Measurements from ENCODE around the gene CDK19. TPM values are rescaled to one million over a fixed set of nuclear protein-coding genes. Genes with fewer than 3 reads are reported as not detected.
A peak's percentile ranks its signal among the peaks of the same experiment; 100 is the strongest.

The CDK19 gene
- polyA plus RNA-seq, 1 experiment = 21.4 TPM

GRCh38 chr6:110650755-110651154 lies 164.5 kb downstream of the CDK19 start:
- DNase-seq (ENCODE audit: low read depth, low spot score) = no peak
- TF ChIP-seq CTCF (IDR thresholded peaks at IDR 0.05; ENCODE audit: low read depth, low read length) = no peak
- POLR2A ChIA-PET = no interaction called here
- Histone ChIP-seq H3K4me3 (ENCODE audit: low read depth, low read length) (no peak overlapping the region), H3K27ac (ENCODE audit: low read depth, low read length) (no peak overlapping the region), H3K27me3 (ENCODE audit: control insufficient read depth, insufficient read depth, low read length) (no peaks in the 10 kb centered on the region), H3K9me3 (ENCODE audit: control insufficient read depth, insufficient read depth, low read length) (peaks cover 13% of the 10 kb centered on the region)
- CTCF ChIA-PET = no interaction called here

- DNase-seq (ENCODE audit: low read depth, low spot score) = no peak
- CTCF ChIA-PET = no interaction called here
- Histone ChIP-seq H3K27ac (ENCODE audit: low read depth, low read length) (no peak overlapping the region), H3K4me3 (ENCODE audit: low read depth, low read length) (no peak overlapping the region), H3K27me3 (ENCODE audit: control insufficient read depth, insufficient read depth, low read length) (no peaks in the 10 kb centered on the region), H3K9me3 (ENCODE audit: control insufficient read depth, insufficient read depth, low read length) (peaks cover 16% of the 10 kb centered on the region)
- POLR2A ChIA-PET = no interaction called here
- no peak for TF ChIP-seq CTCF (IDR thresholded peaks at IDR 0.05; ENCODE audit: low read depth, low read length)
These were observed 165.6 kb downstream of the CDK19 start for GRCh38 chr6:110649704-110650103.

DNA sequence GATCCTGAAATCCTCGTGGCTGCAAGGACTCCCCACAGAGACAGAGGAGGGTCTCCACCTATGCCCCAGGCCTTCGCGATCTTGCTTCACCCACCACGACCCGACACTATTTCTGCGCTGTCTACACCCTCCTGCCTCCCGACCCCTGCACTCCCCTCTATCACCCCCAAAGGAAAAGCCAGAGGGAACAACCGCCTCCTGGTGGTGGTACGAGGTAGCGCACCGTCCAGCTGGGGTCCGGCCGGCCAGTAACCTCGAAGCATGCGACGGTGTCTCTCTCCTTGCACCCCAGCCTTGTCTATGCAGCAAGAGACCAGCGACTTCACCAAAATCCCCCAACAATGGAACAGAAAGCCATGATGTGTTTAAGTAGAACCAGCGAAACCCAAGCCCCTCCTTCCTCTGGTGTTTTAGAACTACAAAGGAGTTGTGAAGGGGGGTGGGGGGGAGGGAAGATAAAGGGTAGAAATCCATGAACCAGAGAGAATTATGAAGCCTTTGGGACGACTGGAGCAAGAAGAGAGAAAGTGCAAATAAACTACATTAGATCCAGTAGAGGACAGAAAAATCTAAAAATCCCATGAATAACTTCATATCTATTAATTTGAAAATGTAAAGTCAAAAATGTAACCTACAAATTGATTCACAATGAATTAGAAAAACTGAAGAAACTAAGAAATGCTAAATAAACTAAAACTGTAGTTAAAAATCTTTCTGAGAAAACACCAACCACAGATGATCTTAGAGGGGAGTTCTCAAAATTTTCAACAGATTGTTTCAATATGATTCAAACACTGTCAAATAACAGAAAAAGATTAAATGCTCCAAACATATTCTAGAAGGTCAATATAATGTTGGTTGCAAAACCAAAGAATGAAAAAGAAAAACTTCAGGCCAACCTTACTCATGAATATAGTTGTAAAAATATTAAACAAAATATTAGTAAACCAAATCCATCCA lies 168.0 kb downstream of the CDK19 start:
- Histone ChIP-seq H3K9me3 (ENCODE audit: control insufficient read depth, insufficient read depth, low read length) (peaks cover 16% of the 10 kb centered on the region), H3K4me3 (ENCODE audit: low read depth, low read length) (no peak overlapping the region), H3K27ac (ENCODE audit: low read depth, low read length) (no peak overlapping the region), H3K27me3 (ENCODE audit: control insufficient read depth, insufficient read depth, low read length) (no peaks in the 10 kb centered on the region)
- POLR2A ChIA-PET = interaction anchor here (0.8 kb wide), 1 partner anchor 200 kb away, joined by 8 read pairs; no protein-coding TSS in a partner anchor
- DNase-seq (ENCODE audit: low read depth, low spot score) = no peak
- TF ChIP-seq CTCF (IDR thresholded peaks at IDR 0.05; ENCODE audit: low read depth, low read length) = peak; percentile 50
- CTCF ChIA-PET = no interaction called here

- no peak for TF ChIP-seq CTCF (IDR thresholded peaks at IDR 0.05; ENCODE audit: low read depth, low read length)
- ChIA-PET POLR2A (no interaction called here), CTCF (no interaction called here)
- Histone ChIP-seq H3K27ac (ENCODE audit: low read depth, low read length) (no peak overlapping the region), H3K4me3 (ENCODE audit: low read depth, low read length) (no peak overlapping the region), H3K27me3 (ENCODE audit: control insufficient read depth, insufficient read depth, low read length) (no peaks in the 10 kb centered on the region), H3K9me3 (ENCODE audit: control insufficient read depth, insufficient read depth, low read length) (peaks cover 16% of the 10 kb centered on the region)
- DNase-seq (ENCODE audit: low read depth, low spot score) = no peak
These were observed 168.9 kb downstream of the CDK19 start for GRCh38 chr6:110646419-110646698.

DNA sequence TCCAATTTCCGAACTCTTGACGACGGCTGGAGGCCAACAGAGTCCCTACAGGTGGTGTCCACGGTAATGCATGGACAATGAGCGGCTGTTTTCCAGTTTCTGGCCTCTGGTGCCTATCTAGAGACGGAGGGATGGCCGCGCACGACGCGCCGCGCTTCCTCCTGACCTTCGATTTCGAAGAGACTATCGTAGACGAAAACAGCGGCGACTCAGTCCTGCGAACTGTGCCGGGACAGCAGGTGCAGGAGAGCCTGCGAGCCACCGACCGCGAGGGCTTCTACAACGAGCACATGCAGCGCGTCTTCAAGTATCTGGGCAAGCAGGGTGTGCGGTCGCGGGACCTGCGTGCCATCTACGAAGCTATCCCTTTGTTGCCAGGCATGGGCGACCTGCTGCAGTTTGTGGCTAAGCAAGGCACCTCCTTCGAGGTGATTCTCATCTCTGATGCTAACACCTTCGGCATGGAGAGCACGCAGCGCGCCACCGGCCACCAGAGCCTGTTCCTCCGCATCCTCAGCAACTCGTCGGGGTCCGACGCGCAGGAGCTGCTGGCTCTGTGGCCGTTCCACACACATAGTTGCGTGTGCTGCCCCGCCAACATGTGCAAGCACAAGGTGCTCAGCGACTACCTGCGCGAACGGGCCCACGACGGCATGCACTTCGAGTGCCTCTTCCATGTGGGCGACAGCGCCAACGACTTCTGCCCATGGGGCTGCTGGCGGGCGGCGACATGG lies 169.4 kb downstream of the CDK19 start:
- no peak overlapping the region for H3K4me3 ChIP-seq (ENCODE audit: low read depth, low read length)
- H3K27me3 ChIP-seq (ENCODE audit: control insufficient read depth, insufficient read depth, low read length) = no peaks in the 10 kb centered on the region
- POLR2A ChIA-PET = no interaction called here
- no peak for DNase-seq (ENCODE audit: low read depth, low spot score)
- H3K9me3 ChIP-seq (ENCODE audit: control insufficient read depth, insufficient read depth, low read length) = peaks cover 16% of the 10 kb centered on the region
- CTCF ChIA-PET = no interaction called here
- no peak overlapping the region for H3K27ac ChIP-seq (ENCODE audit: low read depth, low read length)
- no peak for TF ChIP-seq CTCF (IDR thresholded peaks at IDR 0.05; ENCODE audit: low read depth, low read length)
